Inflammatory macrophage treated with lipopolysaccharide for 4 hours (primary cell): ENCODE results near the gene PSMD10.

ENCODE experiments used
- DNase-seq: peaks from one replicate; pipeline ENCODE4 v3.0.0-alpha.2; 2020

PSMD10 gene, protein sequence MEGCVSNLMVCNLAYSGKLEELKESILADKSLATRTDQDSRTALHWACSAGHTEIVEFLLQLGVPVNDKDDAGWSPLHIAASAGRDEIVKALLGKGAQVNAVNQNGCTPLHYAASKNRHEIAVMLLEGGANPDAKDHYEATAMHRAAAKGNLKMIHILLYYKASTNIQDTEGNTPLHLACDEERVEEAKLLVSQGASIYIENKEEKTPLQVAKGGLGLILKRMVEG

GRCh38 chrX:108091264-108091877 is at the start of gene PSMD10, which contains the start of gene ATG4A:
Gene PSMD10 (minus strand): TSS chrX:108091542. CDS start chrX:108091520, 22 bp downstream.
Gene ATG4A (plus strand): TSS chrX:108091778. CDS start chrX:108091827, 49 bp downstream.
- peak; percentile 94 for DNase-seq

DNA sequence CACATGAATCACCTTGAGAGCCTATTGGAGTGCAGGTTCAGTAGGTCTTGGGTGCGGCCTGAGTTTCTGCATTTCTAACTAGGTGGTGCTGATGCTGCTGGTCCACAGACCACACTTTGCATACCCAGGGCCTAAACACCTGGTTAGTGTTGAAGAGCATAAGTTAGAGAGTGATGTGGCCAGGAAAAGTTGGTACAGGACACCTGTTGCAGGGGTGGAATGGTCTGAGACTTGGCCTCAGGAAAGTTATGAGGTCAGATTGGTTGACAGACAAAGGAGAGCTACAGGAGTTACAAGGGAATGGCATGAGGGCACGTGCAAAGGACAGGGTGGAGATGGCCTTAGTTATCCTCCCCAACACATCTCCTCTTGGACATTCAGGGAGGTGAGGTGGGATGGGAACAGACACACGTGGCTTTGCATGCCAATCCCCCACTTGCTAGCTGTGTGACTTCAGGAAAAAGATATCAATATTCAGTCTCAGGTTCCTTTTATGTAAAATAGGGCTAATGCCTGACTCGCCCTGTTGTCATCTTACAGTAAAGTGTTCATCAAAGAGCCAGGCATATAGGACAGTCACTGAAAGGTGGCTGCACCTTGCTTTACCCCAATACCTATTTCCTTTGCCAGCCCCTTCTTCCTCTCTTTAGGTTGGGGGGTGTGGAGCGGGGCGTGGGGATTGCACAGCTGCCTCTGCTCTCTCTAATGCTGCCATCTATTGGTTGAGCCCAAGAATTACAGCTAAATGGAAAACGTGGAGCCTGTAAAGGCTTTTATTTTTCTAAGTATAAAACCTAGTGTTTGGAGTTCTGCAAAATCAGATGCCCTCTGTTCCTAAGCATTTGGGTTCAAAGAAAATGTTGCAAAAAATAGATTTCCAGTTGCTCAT is 47.7 kb upstream of the PSMD10 start:
- DNase-seq = no peak

GRCh38 chrX:108134724-108135123 is 43.4 kb upstream of the PSMD10 start:
- DNase-seq = no peak

DNA sequence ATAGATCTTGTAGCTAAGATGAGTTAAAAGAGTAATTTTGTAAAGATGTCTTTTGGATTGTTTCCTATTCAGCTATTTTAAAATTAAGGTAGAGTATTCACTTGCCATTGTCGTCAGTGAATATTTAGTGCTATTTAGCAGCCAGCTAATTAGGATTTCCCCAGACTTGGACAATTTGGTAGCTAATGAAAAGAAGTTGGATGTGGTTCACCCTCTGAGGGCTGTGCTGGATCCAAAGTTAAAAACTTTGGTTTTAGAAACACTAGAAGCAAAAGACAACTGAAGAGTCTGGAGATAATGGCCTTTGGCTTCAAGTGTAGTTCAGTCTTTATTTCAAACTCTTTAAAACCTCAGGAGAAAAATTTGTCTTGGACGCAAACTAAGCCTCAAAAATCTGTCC is 41.5 kb upstream of the PSMD10 start:
- no peak for DNase-seq

GRCh38 chrX:108132034-108132433 is 40.7 kb upstream of the PSMD10 start:
- DNase-seq = no peak

DNA sequence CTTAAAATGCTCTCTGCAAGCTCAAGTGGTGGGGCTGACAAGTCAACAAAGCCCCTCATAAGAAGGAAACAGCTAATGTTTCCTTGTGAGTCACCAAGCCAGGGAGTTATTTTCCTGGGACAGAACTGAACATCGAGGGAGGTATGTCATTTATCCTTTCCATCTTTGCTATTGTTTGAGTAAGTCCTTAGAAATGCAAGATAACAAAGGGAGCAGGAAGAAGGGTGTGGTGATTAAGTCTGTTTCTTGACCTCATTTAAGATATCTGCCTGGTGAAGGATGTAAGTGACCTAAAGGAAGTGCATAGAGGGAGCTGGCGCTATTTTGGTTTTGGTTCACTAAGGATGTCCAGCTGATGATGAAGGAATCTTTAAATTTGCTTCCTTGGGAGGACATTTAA is 40.1 kb upstream of the PSMD10 start:
- DNase-seq = no peak

DNA sequence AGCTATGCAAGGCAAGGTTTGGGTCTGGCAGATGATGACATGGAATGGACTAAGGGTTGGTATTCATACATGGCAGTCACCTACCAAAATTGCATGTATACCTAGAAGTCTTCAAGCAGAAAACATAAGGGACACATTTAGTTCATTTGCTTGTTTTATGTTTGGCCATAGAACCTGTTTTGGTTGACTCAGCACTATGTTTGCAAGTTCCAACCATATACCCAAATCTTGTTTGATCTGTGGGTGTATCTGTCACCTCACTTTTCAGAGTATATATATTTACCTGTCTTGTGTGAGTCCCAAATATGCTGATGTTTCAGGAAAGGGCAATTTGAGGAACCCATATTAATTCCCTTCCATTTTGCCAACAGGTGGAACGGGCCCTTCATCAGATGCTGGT is 39.5 kb upstream of the PSMD10 start:
- DNase-seq = no peak

DNA sequence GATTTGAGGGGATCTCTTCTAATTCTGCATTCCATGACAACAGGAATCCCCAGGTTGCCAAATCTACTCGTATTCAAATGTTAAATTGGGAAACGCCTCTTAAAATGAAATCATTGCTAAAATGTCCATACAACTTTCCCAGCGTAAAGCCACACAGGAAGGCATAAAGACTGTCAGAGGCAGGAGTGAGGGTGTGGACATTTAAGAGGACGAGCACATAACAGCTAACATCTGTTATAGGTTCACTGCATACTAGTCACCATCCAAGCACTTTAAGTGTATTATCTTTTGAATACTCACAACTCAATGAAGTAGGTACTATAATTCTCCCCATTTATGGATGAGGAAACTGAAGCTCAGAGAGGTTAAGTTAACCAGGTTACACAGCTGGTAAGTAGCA is 35.8 kb upstream of the PSMD10 start:
- DNase-seq = no peak

GRCh38 chrX:108126661-108127060 is 35.3 kb upstream of the PSMD10 start:
- no peak for DNase-seq

GRCh38 chrX:108123591-108124366 is 32.4 kb upstream of the PSMD10 start:
- DNase-seq = no peak

DNA sequence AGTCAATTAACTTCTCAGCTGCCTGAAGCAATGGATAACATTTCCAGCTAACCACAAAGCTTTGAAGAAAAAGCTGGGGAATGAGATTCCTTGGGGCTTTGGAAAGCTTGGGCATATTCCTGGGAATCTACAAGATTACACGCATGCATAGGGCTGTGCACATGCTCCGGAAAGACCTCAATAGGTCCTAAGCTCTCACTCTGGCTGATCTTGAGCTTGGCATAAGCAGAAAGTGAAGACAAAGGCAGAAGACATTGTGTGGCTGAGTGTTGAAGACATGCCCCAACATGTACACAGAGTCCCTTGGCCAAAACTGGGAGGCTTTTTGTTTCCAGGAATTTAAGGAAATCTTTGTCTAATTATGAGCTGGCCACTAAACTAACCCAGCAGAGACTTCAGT is 31.4 kb upstream of the PSMD10 start:
- DNase-seq = no peak

DNA sequence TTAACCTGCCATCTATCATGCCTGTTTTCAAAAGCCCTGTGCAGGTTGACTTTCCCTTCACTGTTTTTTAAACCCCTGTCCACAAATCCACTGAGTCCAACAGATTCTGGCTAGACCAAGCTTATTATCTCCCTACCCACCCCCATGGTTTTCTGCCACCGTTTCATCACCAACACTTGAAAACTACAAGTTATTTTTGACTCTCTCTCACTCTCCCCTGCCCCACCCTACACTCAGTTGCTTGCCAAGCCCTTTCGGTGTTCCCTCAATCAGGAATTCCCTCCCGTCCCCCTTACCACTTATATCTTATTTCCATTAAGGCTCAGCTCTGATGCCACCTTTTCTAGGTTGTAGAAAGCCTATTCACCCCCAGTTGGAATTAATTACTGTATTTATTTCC is 29.9 kb upstream of the PSMD10 start:
- DNase-seq = no peak

DNA sequence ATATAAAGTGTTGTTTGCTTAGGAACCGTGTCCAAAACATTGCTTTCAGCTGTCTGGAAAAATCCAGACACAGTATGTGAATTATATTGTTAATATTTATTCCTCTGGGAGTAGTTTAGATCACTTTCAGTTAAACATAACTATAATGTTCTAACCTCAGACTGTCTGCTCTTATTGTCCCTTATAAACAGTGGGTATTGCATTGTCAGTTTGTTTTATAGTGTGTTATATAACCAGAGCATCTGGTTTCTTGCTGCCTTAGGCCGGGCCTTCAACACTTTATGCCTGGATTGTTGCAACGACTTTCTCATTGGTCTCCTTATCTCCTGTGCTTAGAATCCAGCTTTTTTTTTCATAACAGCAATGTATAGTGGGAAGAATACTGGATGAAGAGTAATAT is 26.6 kb upstream of the PSMD10 start:
- DNase-seq = no peak

DNA sequence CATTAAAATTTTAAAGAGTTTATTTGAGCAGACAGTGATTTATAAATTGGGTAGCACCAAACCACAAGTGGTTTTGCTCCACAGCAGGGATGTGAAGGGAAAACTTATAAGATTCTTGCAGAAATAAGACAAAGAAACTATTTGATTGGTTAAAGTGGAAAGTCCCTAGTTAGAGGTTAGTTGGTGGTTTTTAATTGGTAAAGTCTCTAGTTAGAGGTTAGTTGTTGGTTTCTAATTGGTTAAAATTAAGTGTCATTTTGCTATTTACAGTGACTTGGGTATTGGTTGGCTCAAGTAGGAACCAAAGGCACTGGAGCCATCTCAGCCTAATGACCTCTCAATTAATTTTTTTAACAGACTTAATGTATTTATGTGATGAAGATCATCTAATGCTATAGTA is 23.2 kb upstream of the PSMD10 start:
- DNase-seq = no peak

GRCh38 chrX:108105473-108105872 is 14.1 kb upstream of the PSMD10 start:
- DNase-seq = no peak

- no peak for DNase-seq
Observed at GRCh38 chrX:108097380-108097779, 6.0 kb upstream of the PSMD10 start.

DNA sequence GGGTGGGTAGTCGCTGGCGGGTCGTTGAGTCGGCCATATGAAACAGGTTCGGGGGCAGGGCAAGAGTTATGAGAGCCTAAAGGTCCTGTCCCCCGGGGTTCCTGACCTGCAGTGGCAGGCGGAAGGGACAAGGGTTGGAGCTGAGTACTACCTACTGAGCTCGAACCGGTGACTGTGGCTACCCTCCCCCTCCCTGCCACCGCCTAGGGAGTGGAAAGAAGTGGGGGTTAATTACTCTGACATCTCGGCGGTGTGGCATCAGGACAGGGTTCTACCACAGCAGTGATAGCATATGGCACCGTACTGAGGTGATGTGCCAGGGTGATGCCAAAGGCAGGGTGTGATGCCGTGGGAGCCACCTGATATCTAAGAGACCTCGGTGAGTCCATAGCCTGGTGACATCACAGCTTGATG is 543 bp upstream of the PSMD10 start:
- DNase-seq = no peak

DNA sequence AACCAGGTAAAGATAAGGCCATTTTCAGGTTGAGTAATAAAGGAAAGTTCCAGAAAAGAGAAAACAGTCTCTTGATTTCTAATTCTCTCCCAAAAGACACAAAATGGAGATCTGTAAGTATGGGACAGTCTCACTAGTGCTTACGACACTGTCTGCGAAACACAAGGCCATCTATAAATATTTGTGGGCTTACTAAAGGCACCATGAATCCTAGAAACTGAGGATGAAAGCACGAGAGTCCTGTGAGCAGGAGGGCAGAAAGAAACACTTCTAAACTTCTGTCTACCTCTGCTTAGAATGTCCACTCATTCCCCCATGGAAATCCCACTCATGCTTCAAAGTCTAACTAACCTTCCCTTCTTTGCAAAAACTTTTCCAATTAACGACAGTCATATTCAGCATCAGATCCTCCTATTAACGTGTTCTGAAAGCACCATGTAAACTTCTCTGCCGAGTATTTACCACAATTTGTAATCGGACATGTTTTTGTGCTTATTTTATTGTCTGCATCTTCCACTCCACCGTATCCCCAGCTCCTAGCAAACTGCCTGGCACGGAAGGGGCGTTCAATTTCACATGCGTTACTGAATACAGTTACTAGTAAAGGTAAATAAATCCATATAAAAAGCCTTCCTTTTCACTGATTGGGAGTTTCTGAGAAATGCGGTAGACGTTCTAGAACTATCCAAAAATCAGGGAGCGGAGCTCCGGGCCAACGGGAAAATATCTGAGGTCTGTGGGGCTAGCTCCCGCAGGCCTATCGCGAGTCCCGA is 665 bp downstream of the PSMD10 start:
- peak; percentile 29 for DNase-seq

DNA sequence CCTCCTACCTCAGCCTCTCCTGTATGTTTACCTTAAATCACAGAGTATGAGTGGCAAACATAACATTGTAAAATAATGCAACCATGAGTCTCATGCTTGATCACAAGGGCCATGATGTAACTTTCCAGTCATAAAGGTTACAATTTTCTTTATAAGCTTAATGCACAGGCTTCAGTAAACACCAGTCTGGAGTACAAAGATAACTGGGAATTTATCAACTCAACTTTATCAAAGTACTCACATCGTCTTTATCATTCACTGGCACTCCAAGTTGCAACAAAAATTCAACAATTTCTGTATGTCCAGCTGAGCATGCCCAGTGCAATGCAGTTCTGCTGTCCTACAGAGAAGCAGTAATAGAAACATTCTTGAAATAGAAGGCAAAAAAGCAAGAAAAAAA is 2.8 kb downstream of the PSMD10 start:
- peak; percentile 25 for DNase-seq

DNA sequence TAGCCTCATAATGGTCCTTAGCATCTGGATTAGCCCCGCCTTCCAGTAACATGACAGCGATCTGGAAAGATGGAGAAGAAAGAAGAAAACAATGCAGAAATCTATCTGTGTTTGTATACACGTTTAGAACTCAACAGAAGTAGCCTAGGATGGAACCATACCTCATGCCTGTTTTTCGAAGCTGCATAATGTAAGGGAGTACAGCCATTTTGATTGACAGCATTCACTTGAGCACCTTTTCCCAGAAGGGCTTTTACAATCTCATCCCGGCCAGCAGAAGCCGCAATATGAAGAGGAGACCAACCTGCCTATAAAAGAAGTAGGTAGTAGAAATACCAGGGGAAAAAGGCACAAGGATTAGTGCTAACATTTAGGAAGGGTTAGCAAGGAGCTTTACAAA is 3.5 kb downstream of the PSMD10 start:
- no peak for DNase-seq

GRCh38 chrX:108081110-108081509 is 10.2 kb downstream of the PSMD10 start:
- DNase-seq = no peak

GRCh38 chrX:108072746-108073145 is 18.6 kb downstream of the PSMD10 start:
- DNase-seq = no peak
